HepG2 (cell line): ENCODE results near the gene JOSD2. TPM values are rescaled to one million over a fixed set of nuclear protein-coding genes. Genes with fewer than 3 reads are reported as not detected.

ENCODE experiments used
- ARNT2 ChIP-seq: sonication (generic); formaldehyde crosslinking; IDR thresholded peaks from 2 replicates; pipeline ENCODE4 v1.8.0; 2022; ENCODE audit warnings: mild to moderate bottlenecking, low read depth, missing genetic modification reagents, moderate library complexity
- ATF1 ChIP-seq: IDR thresholded peaks from 2 replicates; pipeline ENCODE4 v1.6.1; 2016; ENCODE audit warnings: mild to moderate bottlenecking, control low read depth
- ATF6 ChIP-seq: sonication (generic); formaldehyde crosslinking; conservative IDR thresholded peaks from 2 replicates; pipeline ENCODE4 v1.4.0; 2020; ENCODE audit warnings: missing genetic modification reagents
- BCL3 ChIP-seq: sonication (generic); formaldehyde crosslinking; IDR thresholded peaks from 2 replicates; pipeline ENCODE4 v1.5.1; 2020; ENCODE audit warnings: mild to moderate bottlenecking, missing genetic modification reagents, moderate library complexity
- CENPT ChIP-seq: sonication (generic); formaldehyde crosslinking; IDR thresholded peaks from 2 replicates; pipeline ENCODE4 v1.8.0; 2022; ENCODE audit warnings: low read depth, mild to moderate bottlenecking, moderate library complexity, missing genetic modification reagents
- FOSL1 ChIP-seq: sonication (generic); formaldehyde crosslinking; IDR thresholded peaks from 2 replicates; pipeline ENCODE4 v1.9.0; 2021; ENCODE audit warnings: missing genetic modification reagents, borderline replicate concordance
- FOSL2 ChIP-seq: sonication (generic); formaldehyde crosslinking; IDR thresholded peaks from 2 replicates; pipeline ENCODE4 v1.4.0; 2020; ENCODE audit warnings: missing genetic modification reagents
- JARID2 ChIP-seq: sonication (generic); formaldehyde crosslinking; IDR thresholded peaks from 2 replicates; pipeline ENCODE4 v1.8.1; 2023; ENCODE audit warnings: missing genetic modification reagents, inconsistent platforms; ENCODE audit not compliant: insufficient replicate concordance
- KLF12 ChIP-seq: sonication (generic); formaldehyde crosslinking; IDR thresholded peaks from 2 replicates; pipeline ENCODE4 v1.4.0; 2020; ENCODE audit warnings: missing genetic modification reagents, borderline replicate concordance
- KLF6 ChIP-seq: IDR thresholded peaks from 2 replicates; pipeline ENCODE4 v1.8.0; 2016; ENCODE audit warnings: missing biosample characterization, missing genetic modification reagents
- MAFK ChIP-seq, 2 experiments: IDR thresholded peaks in 1 of 2; conservative IDR thresholded peaks in 1 of 2; 2 replicates each; pipeline ENCODE4 v1.6.1; 2011; ENCODE audit warnings: improper control_type of control experiment in 2 of 2, low read length in 2 of 2
- MBD4 ChIP-seq: IDR thresholded peaks from 2 replicates; pipeline ENCODE4 v1.6.1; 2012; ENCODE audit warnings: low read length, inconsistent platforms, borderline replicate concordance
- MIER2 ChIP-seq: IDR thresholded peaks from 2 replicates; pipeline ENCODE4 v1.6.1; 2016; ENCODE audit warnings: missing biosample characterization, missing genetic modification reagents
- MYNN ChIP-seq: sonication (generic); formaldehyde crosslinking; IDR thresholded peaks from 2 replicates; pipeline ENCODE4 v1.4.0; 2020; ENCODE audit warnings: mild to moderate bottlenecking, low read depth, missing genetic modification reagents
- NR2F6 ChIP-seq, 2 experiments: IDR thresholded peaks; 2 replicates each; pipeline ENCODE4 v1.6.1; 2016; ENCODE audit warnings: antibody characterized with exemption in 1 of 2, mild to moderate bottlenecking in 1 of 2
- PHF20 ChIP-seq: sonication (generic); formaldehyde crosslinking; IDR thresholded peaks from 2 replicates; pipeline ENCODE4 v1.5.0; 2020; ENCODE audit warnings: mild to moderate bottlenecking, missing genetic modification reagents
- PITX1 ChIP-seq: sonication (generic); formaldehyde crosslinking; IDR thresholded peaks from 2 replicates; pipeline ENCODE4 v1.5.1; 2020; ENCODE audit warnings: mild to moderate bottlenecking, missing genetic modification reagents
- POGZ ChIP-seq: sonication (generic); formaldehyde crosslinking; IDR thresholded peaks from 2 replicates; pipeline ENCODE4 v1.4.0; 2020; ENCODE audit warnings: mild to moderate bottlenecking, missing genetic modification reagents
- RARA ChIP-seq: IDR thresholded peaks from 2 replicates; pipeline ENCODE4 v1.6.1; 2016; ENCODE audit warnings: missing genetic modification reagents, missing compliant biosample characterization
- RARG ChIP-seq: sonication (generic); formaldehyde crosslinking; IDR thresholded peaks from 2 replicates; pipeline ENCODE4 v1.4.0; 2020; ENCODE audit warnings: low read depth, mild to moderate bottlenecking, missing genetic modification reagents
- RXRB ChIP-seq: IDR thresholded peaks from 2 replicates; pipeline ENCODE4 v1.6.1; 2016; ENCODE audit warnings: borderline replicate concordance, missing genetic modification reagents, missing compliant biosample characterization
- SIX4 ChIP-seq: sonication (generic); formaldehyde crosslinking; IDR thresholded peaks from 2 replicates; pipeline ENCODE4 v1.4.0; 2020; ENCODE audit warnings: missing genetic modification reagents
- SP4 ChIP-seq: sonication (generic); formaldehyde crosslinking; IDR thresholded peaks from 2 replicates; pipeline ENCODE4 v1.8.1; 2023; ENCODE audit warnings: mild to moderate bottlenecking, missing genetic modification reagents
- XRCC5 ChIP-seq: fragments of 200-400 bp; formaldehyde crosslinking; optimal IDR thresholded peaks from 2 replicates; pipeline ENCODE3; 2017; ENCODE audit warnings: mild to moderate bottlenecking, low read length
- ZNF230 ChIP-seq: sonication (generic); formaldehyde crosslinking; IDR thresholded peaks from 2 replicates; pipeline ENCODE4 v1.4.0; 2020; ENCODE audit warnings: mild to moderate bottlenecking, missing genetic modification reagents
- ZNF501 ChIP-seq: sonication (generic); formaldehyde crosslinking; IDR thresholded peaks from 2 replicates; pipeline ENCODE4 v1.5.1; 2020; ENCODE audit warnings: mild to moderate bottlenecking, moderate library complexity, missing genetic modification reagents
- ZNF644 ChIP-seq: IDR thresholded peaks from 2 replicates; pipeline ENCODE4 v1.6.1; 2016; ENCODE audit warnings: low read depth
- ZNF740 ChIP-seq: sonication (generic); formaldehyde crosslinking; IDR thresholded peaks from 2 replicates; pipeline ENCODE4 v1.4.0; 2020; ENCODE audit warnings: missing genetic modification reagents
- ZNF772 ChIP-seq: sonication (generic); formaldehyde crosslinking; IDR thresholded peaks from 2 replicates; pipeline ENCODE4 v1.5.0; 2020; ENCODE audit warnings: mild to moderate bottlenecking, missing genetic modification reagents
- ZNF776 ChIP-seq: sonication (generic); formaldehyde crosslinking; IDR thresholded peaks from 2 replicates; pipeline ENCODE4 v1.4.0; 2020; ENCODE audit warnings: mild to moderate bottlenecking, missing genetic modification reagents
- ZNF879 ChIP-seq: sonication (generic); formaldehyde crosslinking; IDR thresholded peaks from 2 replicates; pipeline ENCODE4 v1.8.1; 2023; ENCODE audit warnings: missing genetic modification reagents
- polyA plus RNA-seq, 8 experiments: library from polyadenylated mRNA; depleted of rRNA in 3 of 8; stranded (reverse) in 7 of 8; unstranded in 1 of 8; fragments of >200 nt; fragmentation: Illumina TruSeq in 4 of 8; extraction: Trizol in 4 of 8; gene quantifications; 2 replicates each; pipeline versions ENCODE4 v1.2.1 to v1.2.3, GENCODE V29; 2011 to 2016; ENCODE audit warnings: low read depth in 4 of 8, missing spikeins in 1 of 8, mixed read lengths in 1 of 8; ENCODE audit not compliant: insufficient read depth in 1 of 8
- total RNA-seq, 5 experiments: library from RNA; depleted of rRNA; stranded (reverse); fragments of >200 nt; fragmentation: Illumina TruSeq; extraction: Trizol; gene quantifications; 2 replicates each; pipeline ENCODE4 v1.2.3, GENCODE V29; 2016; ENCODE audit warnings: low read depth in 1 of 5

JOSD2 gene
- total and polyA plus RNA-seq, 2 of the 13 experiments (the other 11 are each of a cell fraction or from before 2014, with no cell fraction given): 2.0 to 4.1 TPM

- TF ChIP-seq ZNF776 (CRISPR knock-in tag) (no peak), POGZ (CRISPR knock-in tag) (no peak), BCL3 (CRISPR knock-in tag) (no peak), RXRB (CRISPR knock-in tag) (0 out of 2 replicates have a peak, but pooled peaks have one; percentile 22), KLF6 (CRISPR knock-in tag) (no peak), NR2F6 (IDR thresholded peaks at IDR 0.05) (peak; percentile 83), NR2F6 (CRISPR knock-in tag; IDR thresholded peaks at IDR 0.05) (peak; percentile 95), FOSL2 (CRISPR knock-in tag) (peak; percentile 57; the same call in 1 of the 2 replicates), RARG (CRISPR knock-in tag) (no peak), ZNF230 (CRISPR knock-in tag) (no peak), RARA (peak; percentile 35; the same call in 1 of the 2 replicates), MYNN (CRISPR knock-in tag) (no peak), JARID2 (no peak), SP4 (CRISPR knock-in tag) (no peak), ZNF740 (no peak), CENPT (CRISPR knock-in tag) (no peak), ARNT2 (CRISPR knock-in tag) (no peak), MBD4 (no peak), KLF12 (CRISPR knock-in tag) (no peak), PHF20 (CRISPR knock-in tag) (no peak), FOSL1 (CRISPR knock-in tag) (no peak), MIER2 (0 out of 2 replicates have a peak, but pooled peaks have one; percentile 19), ATF1 (no peak), ZNF772 (CRISPR knock-in tag) (no peak), ATF6 (CRISPR knock-in tag) (no peak), SIX4 (CRISPR knock-in tag) (no peak), ZNF644 (no peak), PITX1 (CRISPR knock-in tag) (0 out of 2 replicates have a peak, but pooled peaks have one; percentile 16), MAFK (conservative IDR thresholded peaks at IDR 0.05 in 1 of 2, IDR thresholded peaks at IDR 0.05 in 1 of 2; ENCODE audit: low read length in 2 of 2) (peak; percentile 29 to 32; a peak in 2 of 4 replicates), ZNF501 (CRISPR knock-in tag) (no peak), ZNF879 (CRISPR knock-in tag) (no peak), XRCC5 (peak; percentile 21)
Measured at GRCh38 chr19:50460161-50460765, 50.7 kb downstream of the JOSD2 start (continued).
